ENCODE data around the gene ENPP4. TPM values are rescaled to one million over a fixed set of nuclear protein-coding genes. Genes with fewer than 3 reads are reported as not detected.

Gene ENPP4
- polyA plus RNA-seq, 1 of the 3 experiments (the other 2 are of a cell fraction), result 0.05 TPM

- no peaks in the 10 kb centered on the region for H3F3A ChIP-seq (replicated peaks; ENCODE audit: insufficient read depth)
- no peaks in the 10 kb centered on the region for H4K20me1 ChIP-seq (ENCODE audit: insufficient read depth)
- CTCF ChIA-PET, result no interaction called here
- H3K27me3 ChIP-seq (ENCODE audit: insufficient read depth), result peaks cover 7% of the 10 kb centered on the region; the same call in 1 of the 2 replicates
- no peak overlapping the region for H2AFZ ChIP-seq (ENCODE audit: low read depth)
- TF ChIP-seq PBX3 (IDR thresholded peaks at IDR 0.05) (no peak), RCOR1 (IDR thresholded peaks at IDR 0.05; ENCODE audit: low read length) (no peak), RAD21 (IDR thresholded peaks at IDR 0.05; ENCODE audit: low read length) (no peak)
- H3K79me2 ChIP-seq (ENCODE audit: insufficient read depth), result no peaks in the 10 kb centered on the region
- H3K9me3 ChIP-seq, result no peaks in the 10 kb centered on the region
- H3K4me1 ChIP-seq (ENCODE audit: control insufficient read depth in 1 of 2, insufficient read depth in 2 of 2, low read depth in 1 of 2, low read length in 1 of 2), result no peaks in the 10 kb centered on the region
- POLR2A ChIA-PET, result no interaction called here
- no peaks in the 10 kb centered on the region for H3K36me3 ChIP-seq (replicated peaks in 1 of 2; ENCODE audit: control insufficient read depth in 1 of 2, insufficient read depth in 2 of 2, low read length in 1 of 2)
- no CpG with 5 or more reads among the region's 1 CpG for WGBS (ENCODE audit: low lambda C conversion rate)
- H3K4me3 ChIP-seq (ENCODE audit: low read depth in 2 of 2, low read length in 1 of 2), result no peak overlapping the region
- H3K27ac ChIP-seq (ENCODE audit: low read depth in 2 of 2, low read length in 1 of 2), result no peak overlapping the region
- no peak overlapping the region for H3K4me2 ChIP-seq
- no peak overlapping the region for H3K9ac ChIP-seq
- DNase-seq, result no peak
- H3K9me2 ChIP-seq, result no peaks in the 10 kb centered on the region
Measured at GRCh38 chr6:46113370-46113769, 16.4 kb upstream of the ENPP4 start.

DNA sequence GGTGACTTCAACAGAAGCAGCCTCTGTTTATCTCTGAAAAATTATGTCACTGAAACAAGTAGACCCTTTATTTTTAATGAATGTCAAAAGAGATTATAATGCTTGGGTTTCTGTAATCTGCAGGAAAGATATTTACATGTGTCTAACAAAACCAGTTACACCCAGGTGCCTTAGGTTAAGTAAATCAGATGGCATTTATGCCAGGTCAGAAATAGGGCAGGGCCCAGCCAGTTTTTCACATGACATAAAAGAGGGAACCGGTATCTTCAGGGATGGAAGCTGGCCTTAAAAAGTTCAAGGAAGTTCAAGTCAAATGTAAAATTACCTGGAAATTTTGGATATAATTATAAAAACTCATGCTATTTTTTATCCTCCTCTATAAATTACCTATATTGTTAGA lies 14.2 kb upstream of the ENPP4 start:
- WGBS (ENCODE audit: low lambda C conversion rate), result 37% methylated on average over 1 of the region's 1 CpG
- H3K9me3 ChIP-seq, result no peaks in the 10 kb centered on the region
- DNase-seq, result no peak
- no peaks in the 10 kb centered on the region for H3K9me2 ChIP-seq
- H3K4me1 ChIP-seq (ENCODE audit: control insufficient read depth in 1 of 2, insufficient read depth in 2 of 2, low read depth in 1 of 2, low read length in 1 of 2), result no peaks in the 10 kb centered on the region
- H3K4me3 ChIP-seq (ENCODE audit: low read depth in 2 of 2, low read length in 1 of 2), result no peak overlapping the region
- no peaks in the 10 kb centered on the region for H3K36me3 ChIP-seq (replicated peaks in 1 of 2; ENCODE audit: control insufficient read depth in 1 of 2, insufficient read depth in 2 of 2, low read length in 1 of 2)
- no peaks in the 10 kb centered on the region for H3K79me2 ChIP-seq (ENCODE audit: insufficient read depth)
- ChIA-PET POLR2A (no interaction called here), CTCF (interaction anchor here (1.1 kb wide), 1 partner anchor 26 kb away, joined by 3 read pairs; no protein-coding TSS in a partner anchor)
- TF ChIP-seq YY1 (IDR thresholded peaks at IDR 0.05; ENCODE audit: low read depth) (no peak), TCF12 (IDR thresholded peaks at IDR 0.05) (no peak), EZH2phosphoT487 (IDR thresholded peaks at IDR 0.05; ENCODE audit: borderline replicate concordance, low read depth) (no peak), USF1 (IDR thresholded peaks at IDR 0.05; ENCODE audit: borderline replicate concordance, low read depth) (no peak), NFIC (IDR thresholded peaks at IDR 0.05; ENCODE audit: borderline replicate concordance) (no peak), RAD21 (IDR thresholded peaks at IDR 0.05; ENCODE audit: low read length) (no peak), ELF1 (IDR thresholded peaks at IDR 0.05) (no peak), POLR2AphosphoS5 (IDR thresholded peaks at IDR 0.05; ENCODE audit: low read depth, low read length) (no peak), MAX (IDR thresholded peaks at IDR 0.05; ENCODE audit: low read depth) (no peak), NRF1 (IDR thresholded peaks at IDR 0.05; ENCODE audit: low read depth, low read length) (no peak)
- H3K27ac ChIP-seq (ENCODE audit: low read depth in 2 of 2, low read length in 1 of 2), result no peak overlapping the region
- H4K20me1 ChIP-seq (ENCODE audit: insufficient read depth), result no peaks in the 10 kb centered on the region
- no peak overlapping the region for H3K9ac ChIP-seq
- peaks cover 7% of the 10 kb centered on the region; the same call in 1 of the 2 replicates for H3K27me3 ChIP-seq (ENCODE audit: insufficient read depth)
- H3K4me2 ChIP-seq, result no peak overlapping the region
- H2AFZ ChIP-seq (ENCODE audit: low read depth), result no peak overlapping the region
- no peaks in the 10 kb centered on the region for H3F3A ChIP-seq (replicated peaks; ENCODE audit: insufficient read depth)

GRCh38 chr6:46116289-46116688 lies 13.5 kb upstream of the ENPP4 start:
- no peaks in the 10 kb centered on the region for H3K36me3 ChIP-seq (replicated peaks in 1 of 2; ENCODE audit: control insufficient read depth in 1 of 2, insufficient read depth in 2 of 2, low read length in 1 of 2)
- H2AFZ ChIP-seq (ENCODE audit: low read depth), result no peak overlapping the region
- H3K9ac ChIP-seq, result no peak overlapping the region
- no peaks in the 10 kb centered on the region for H4K20me1 ChIP-seq (ENCODE audit: insufficient read depth)
- no peak overlapping the region for H3K4me2 ChIP-seq
- no peak for TF ChIP-seq TCF12 (IDR thresholded peaks at IDR 0.05)
- WGBS (ENCODE audit: low lambda C conversion rate), result 0% methylated on average over 2 of the region's 2 CpGs
- no peaks in the 10 kb centered on the region for H3K9me3 ChIP-seq
- CTCF ChIA-PET, result no interaction called here
- H3K27ac ChIP-seq (ENCODE audit: low read depth in 2 of 2, low read length in 1 of 2), result no peak overlapping the region
- no peaks in the 10 kb centered on the region for H3F3A ChIP-seq (replicated peaks; ENCODE audit: insufficient read depth)
- no peaks in the 10 kb centered on the region for H3K9me2 ChIP-seq
- H3K79me2 ChIP-seq (ENCODE audit: insufficient read depth), result no peaks in the 10 kb centered on the region
- no peak overlapping the region for H3K4me3 ChIP-seq (ENCODE audit: low read depth in 2 of 2, low read length in 1 of 2)
- no peaks in the 10 kb centered on the region for H3K4me1 ChIP-seq (ENCODE audit: control insufficient read depth in 1 of 2, insufficient read depth in 2 of 2, low read depth in 1 of 2, low read length in 1 of 2)
- POLR2A ChIA-PET, result no interaction called here
- DNase-seq, result no peak
- H3K27me3 ChIP-seq (ENCODE audit: insufficient read depth), result peaks cover 7% of the 10 kb centered on the region; the same call in 1 of the 2 replicates
